Lung (tissue), 12 donors: Measurements from ENCODE around the gene ROR1. TPM values are rescaled to one million over a fixed set of nuclear protein-coding genes. Genes with fewer than 3 reads are reported as not detected.

Source experiments
- ATAC-seq: fragments of 200-7000 bp; cut with Tn5 transposase; one replicate; pipeline ENCODE4 v1.9.1; 2020; ENCODE audit warnings: moderate number of reproducible peaks; ENCODE audit not compliant: insufficient read depth, low FRiP score
- DNase-seq, 3 donors: peaks; one replicate each; pipeline ENCODE4 v3.0.0-alpha.2; 2013 to 2017
- H3K27ac ChIP-seq, 2 donors: one replicate each; pipeline ENCODE4 v1.5.1; 2013; ENCODE audit warnings: mild to moderate bottlenecking in 2 of 2, moderate library complexity in 2 of 2, control low read depth in 1 of 2, inconsistent platforms in 1 of 2, low read depth in 1 of 2, low read length in 1 of 2
- H3K27me3 ChIP-seq, 3 donors: one replicate each; pipeline ENCODE4 v1.5.1; 2013; ENCODE audit warnings: low read length in 2 of 3; ENCODE audit not compliant: control insufficient read depth in 3 of 3, insufficient read depth in 3 of 3
- H3K36me3 ChIP-seq, 4 donors: one replicate each; pipeline ENCODE4 v1.5.1; 2013; ENCODE audit warnings: low read length in 4 of 4, mild to moderate bottlenecking in 1 of 4, moderate library complexity in 1 of 4; ENCODE audit not compliant: control insufficient read depth in 4 of 4, insufficient read depth in 4 of 4
- H3K4me1 ChIP-seq, 5 donors: one replicate each; pipeline ENCODE4 v1.5.1; 2013; ENCODE audit warnings: low read length in 5 of 5, mild to moderate bottlenecking in 2 of 5, moderate library complexity in 1 of 5; ENCODE audit not compliant: control insufficient read depth in 5 of 5, insufficient read depth in 5 of 5
- H3K4me3 ChIP-seq: one replicate; pipeline ENCODE4 v1.5.1; 2013; ENCODE audit warnings: mild to moderate bottlenecking, control low read depth, moderate library complexity
- H3K9ac ChIP-seq, 2 donors: one replicate each; pipeline ENCODE4 v1.5.1; 2013; ENCODE audit warnings: low read length in 2 of 2, control low read depth in 1 of 2; ENCODE audit not compliant: insufficient read depth in 1 of 2
- H3K9me3 ChIP-seq, 4 donors: one replicate each; pipeline ENCODE4 v1.5.1; 2013; ENCODE audit warnings: low read length in 3 of 4, mild to moderate bottlenecking in 1 of 4, moderate library complexity in 1 of 4; ENCODE audit not compliant: control insufficient read depth in 4 of 4, insufficient read depth in 3 of 4
- CTCF ChIP-seq: IDR thresholded peaks from 2 replicates; pipeline ENCODE4 v1.5.1; 2012; ENCODE audit warnings: mild to moderate bottlenecking; ENCODE audit errors: control extremely low read depth, extremely low read depth
- WGBS, 2 donors: extraction: QIAGEN DNeasy Blood & Tissue Kit; methylation state at CpG; one replicate each; pipeline ENCODE4 v1.1.7; 2013; 5-methylcytosine and 5-hydroxymethylcytosine counted together
- polyA plus RNA-seq, 2 donors: library from polyadenylated mRNA; stranded (reverse); fragments of 200-250 nt; gene quantifications; one replicate each; pipeline ENCODE4 v1.2.1, GENCODE V29; 2013
- total RNA-seq, 2 donors: library from RNA; depleted of rRNA in 1 of 2; stranded (reverse); fragments of >200 nt in 1 of 2; gene quantifications; one replicate each; pipeline ENCODE4 v1.2.1, GENCODE V29; 2014 to 2021
- donor health status: control.
- donor health status: control.
- donor health status: Bipolar disorder and iron deficiency.
- donor health status: healthy.
- donor health status: DM: yes; HTN: yes; CAD: no.

Gene ROR1
- total and polyA plus RNA-seq, 4 donors, result 2.9 to 47.0 (median 14.0) TPM

- WGBS, 2 donors, result 74 to 82% methylated on average over 5 of the region's 5 CpGs
- Histone ChIP-seq H3K9ac (no peak overlapping the region), H3K36me3 (peaks cover 0 to 7% (median 0%) of the 10 kb centered on the region in 4 donors), H3K4me3 (no peak overlapping the region), H3K27me3 (no peaks in the 10 kb centered on the region), H3K27ac (no peak overlapping the region), H3K9me3 (peaks cover 0 to 2% (median 0%) of the 10 kb centered on the region in 4 donors), H3K4me1 (peaks cover 0 to 17% (median 4%) of the 10 kb centered on the region in 5 donors)
- ATAC-seq, result no peak
- TF ChIP-seq CTCF, result no peak
- no peak for DNase-seq
Observed at GRCh38 chr1:64129701-64130100, 355.9 kb downstream of the ROR1 start.

- no peak for ATAC-seq
- DNase-seq, result no peak
- Histone ChIP-seq H3K9ac (no peak overlapping the region), H3K4me1 (peaks cover 0 to 22% (median 5%) of the 10 kb centered on the region in 5 donors), H3K36me3 (peaks cover 0 to 7% (median 0%) of the 10 kb centered on the region in 4 donors), H3K9me3 (peaks cover 0 to 2% (median 0%) of the 10 kb centered on the region in 4 donors), H3K27me3 (no peaks in the 10 kb centered on the region), H3K4me3 (no peak overlapping the region), H3K27ac (no peak overlapping the region)
- no peak for TF ChIP-seq CTCF
- 81 to 89% methylated on average over 2 of the region's 2 CpGs for WGBS, 2 donors
Observed at GRCh38 chr1:64131155-64131554, 357.3 kb downstream of the ROR1 start.

GRCh38 chr1:64133036-64133435, 359.2 kb downstream of the ROR1 start:
- TF ChIP-seq CTCF, result no peak
- Histone ChIP-seq H3K4me1 (peaks cover 0 to 29% (median 5%) of the 10 kb centered on the region in 5 donors), H3K27me3 (no peaks in the 10 kb centered on the region), H3K9me3 (peaks cover 0 to 2% (median 0%) of the 10 kb centered on the region in 4 donors), H3K27ac (no peak overlapping the region), H3K36me3 (peaks cover 0 to 10% (median 3%) of the 10 kb centered on the region in 4 donors), H3K4me3 (no peak overlapping the region), H3K9ac (no peak overlapping the region)
- WGBS, 2 donors, result 84 to 90% methylated on average over 5 of the region's 5 CpGs
- ATAC-seq (no peak), DNase-seq (no peak)
